Nephron progenitor cell (in vitro differentiated cells): ENCODE measurements around the gene GRIK1.

Source experiments
- DNase-seq: peaks from one replicate; pipeline ENCODE4 v3.0.0; 2021
- H3K27ac Mint-ChIP-seq: 2 replicates; pipeline ENCODE4 v1.8.0; 2021; ENCODE audit warnings: mild to moderate bottlenecking, moderate library complexity, mixed read lengths
- H3K27me3 Mint-ChIP-seq: 2 replicates; pipeline ENCODE4 v1.8.0; 2021; ENCODE audit warnings: mild to moderate bottlenecking, low read depth, mixed read lengths; ENCODE audit not compliant: poor library complexity
- H3K36me3 Mint-ChIP-seq: 2 replicates; pipeline ENCODE4 v1.8.0; 2021; ENCODE audit warnings: low read depth, mixed read lengths
- H3K4me1 Mint-ChIP-seq: 2 replicates; pipeline ENCODE4 v1.8.0; 2021; ENCODE audit warnings: mixed read lengths
- H3K4me3 Mint-ChIP-seq: 2 replicates; pipeline ENCODE4 v1.8.0; 2021; ENCODE audit warnings: mild to moderate bottlenecking, moderate library complexity, mixed read lengths
- H3K9me3 Mint-ChIP-seq: 2 replicates; pipeline ENCODE4 v1.8.0; 2021; ENCODE audit warnings: mild to moderate bottlenecking, moderate library complexity, mixed read lengths
- TF ChIP-seq, protein P1 (sequence below): fragments of 200-600 bp; sonication (generic); IDR thresholded peaks from 2 replicates; pipeline ENCODE4 v1.5.0; 2021; ENCODE audit warnings: antibody characterized with exemption

The GRIK1 gene

DNA sequence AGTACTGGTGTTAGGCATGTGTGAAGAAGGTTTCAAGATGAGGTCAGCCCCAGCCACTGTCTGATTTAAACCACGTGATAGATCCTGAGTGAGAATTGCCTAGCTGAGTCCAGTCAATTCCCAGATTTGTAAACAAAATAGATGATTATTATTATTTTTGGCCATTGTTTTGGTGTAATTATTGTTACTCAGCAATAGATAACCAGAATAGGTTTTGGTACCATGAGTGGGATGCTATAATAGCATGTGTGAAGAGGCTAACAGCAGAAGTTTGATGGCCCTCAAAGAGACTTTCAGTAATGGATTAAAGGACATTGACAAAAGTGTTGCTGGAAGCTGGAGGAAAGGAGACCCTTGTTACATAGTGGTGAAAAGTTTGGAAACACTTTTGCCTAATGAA is 426.3 kb downstream of the GRIK1 start:
- TF ChIP-seq, protein P1, sequence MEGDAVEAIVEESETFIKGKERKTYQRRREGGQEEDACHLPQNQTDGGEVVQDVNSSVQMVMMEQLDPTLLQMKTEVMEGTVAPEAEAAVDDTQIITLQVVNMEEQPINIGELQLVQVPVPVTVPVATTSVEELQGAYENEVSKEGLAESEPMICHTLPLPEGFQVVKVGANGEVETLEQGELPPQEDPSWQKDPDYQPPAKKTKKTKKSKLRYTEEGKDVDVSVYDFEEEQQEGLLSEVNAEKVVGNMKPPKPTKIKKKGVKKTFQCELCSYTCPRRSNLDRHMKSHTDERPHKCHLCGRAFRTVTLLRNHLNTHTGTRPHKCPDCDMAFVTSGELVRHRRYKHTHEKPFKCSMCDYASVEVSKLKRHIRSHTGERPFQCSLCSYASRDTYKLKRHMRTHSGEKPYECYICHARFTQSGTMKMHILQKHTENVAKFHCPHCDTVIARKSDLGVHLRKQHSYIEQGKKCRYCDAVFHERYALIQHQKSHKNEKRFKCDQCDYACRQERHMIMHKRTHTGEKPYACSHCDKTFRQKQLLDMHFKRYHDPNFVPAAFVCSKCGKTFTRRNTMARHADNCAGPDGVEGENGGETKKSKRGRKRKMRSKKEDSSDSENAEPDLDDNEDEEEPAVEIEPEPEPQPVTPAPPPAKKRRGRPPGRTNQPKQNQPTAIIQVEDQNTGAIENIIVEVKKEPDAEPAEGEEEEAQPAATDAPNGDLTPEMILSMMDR: no peak
- no peak overlapping the region for H3K27ac Mint-ChIP-seq
- H3K4me3 Mint-ChIP-seq: no peak overlapping the region
- H3K27me3 Mint-ChIP-seq: peaks cover 9% of the 10 kb centered on the region
- H3K9me3 Mint-ChIP-seq: peaks cover 30% of the 10 kb centered on the region
- DNase-seq: no peak
- peaks cover 22% of the 10 kb centered on the region for H3K36me3 Mint-ChIP-seq
- peaks cover 5% of the 10 kb centered on the region for H3K4me1 Mint-ChIP-seq

DNA sequence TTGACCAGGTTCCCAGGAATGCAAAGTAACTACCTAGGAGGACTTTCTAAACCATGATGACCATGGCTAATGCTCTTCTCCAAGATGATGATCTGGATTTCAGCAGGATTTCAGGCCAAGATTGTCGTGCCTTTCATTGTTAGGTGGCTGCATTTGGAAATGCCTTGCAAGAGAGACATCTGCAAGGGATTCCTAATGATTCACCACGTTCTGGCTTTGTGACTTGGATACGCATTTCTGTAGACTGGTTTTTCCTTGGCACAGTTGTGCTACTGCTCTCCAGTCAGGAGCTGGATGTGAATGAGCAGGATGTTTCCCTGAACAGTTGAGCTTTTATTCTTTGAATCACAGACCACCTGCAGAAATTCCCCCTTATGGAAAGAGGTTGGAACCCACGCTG is 428.7 kb downstream of the GRIK1 start:
- TF ChIP-seq, protein P1: no peak
- DNase-seq: no peak
- Mint-ChIP-seq H3K27me3 (peaks cover 9% of the 10 kb centered on the region), H3K4me3 (no peak overlapping the region), H3K27ac (no peak overlapping the region), H3K4me1 (peaks cover 12% of the 10 kb centered on the region), H3K9me3 (peaks cover 30% of the 10 kb centered on the region), H3K36me3 (peaks cover 22% of the 10 kb centered on the region)

DNA sequence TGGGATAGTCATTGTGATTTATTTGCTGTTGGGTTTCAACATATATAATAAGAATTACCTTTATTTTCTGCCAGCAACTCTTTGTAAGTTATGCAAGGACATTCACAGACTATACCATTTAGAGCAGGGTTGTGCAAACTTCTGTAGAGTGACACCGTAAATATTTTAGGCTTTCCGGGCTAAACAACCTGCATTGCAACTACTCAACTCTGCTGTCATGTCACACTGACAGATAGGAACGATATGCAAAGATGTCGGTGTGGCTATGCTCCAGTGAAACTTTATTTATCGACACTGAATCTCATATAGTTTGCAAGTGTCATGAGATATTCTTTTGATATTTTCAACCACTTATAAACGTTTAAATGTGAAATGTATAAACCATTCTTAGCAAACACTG is 430.7 kb downstream of the GRIK1 start:
- Mint-ChIP-seq H3K36me3 (peaks cover 21% of the 10 kb centered on the region), H3K27ac (peak overlapping the region; percentile 84), H3K4me1 (peaks cover 16% of the 10 kb centered on the region), H3K9me3 (peaks cover 13% of the 10 kb centered on the region), H3K4me3 (no peak overlapping the region), H3K27me3 (peaks cover 7% of the 10 kb centered on the region)
- DNase-seq: no peak
- TF ChIP-seq, protein P1: no peak

DNA sequence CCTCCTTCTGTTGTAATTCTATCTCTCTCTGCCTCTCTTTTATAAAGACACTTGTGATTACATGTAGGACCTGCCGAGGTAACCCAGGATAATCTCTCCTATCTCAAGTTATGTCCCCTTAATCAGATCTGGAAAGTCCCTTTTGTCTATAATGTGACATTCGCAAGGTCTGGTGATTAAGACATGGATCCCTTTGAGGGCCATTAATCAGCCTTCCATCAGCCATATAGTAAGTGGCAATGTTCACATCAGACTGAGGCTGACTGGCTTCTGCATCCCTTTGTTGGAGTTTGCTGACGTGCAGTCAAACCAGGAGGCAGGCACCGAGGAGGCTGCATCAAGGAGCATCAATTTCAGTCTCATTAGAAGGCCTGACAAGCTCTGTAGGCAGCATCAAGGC is 431.5 kb downstream of the GRIK1 start:
- DNase-seq: no peak
- Mint-ChIP-seq H3K9me3 (peaks cover 4% of the 10 kb centered on the region), H3K36me3 (peaks cover 12% of the 10 kb centered on the region), H3K4me1 (peaks cover 16% of the 10 kb centered on the region), H3K4me3 (no peak overlapping the region), H3K27me3 (peaks cover 6% of the 10 kb centered on the region), H3K27ac (no peak overlapping the region)
- TF ChIP-seq, protein P1: no peak

DNA sequence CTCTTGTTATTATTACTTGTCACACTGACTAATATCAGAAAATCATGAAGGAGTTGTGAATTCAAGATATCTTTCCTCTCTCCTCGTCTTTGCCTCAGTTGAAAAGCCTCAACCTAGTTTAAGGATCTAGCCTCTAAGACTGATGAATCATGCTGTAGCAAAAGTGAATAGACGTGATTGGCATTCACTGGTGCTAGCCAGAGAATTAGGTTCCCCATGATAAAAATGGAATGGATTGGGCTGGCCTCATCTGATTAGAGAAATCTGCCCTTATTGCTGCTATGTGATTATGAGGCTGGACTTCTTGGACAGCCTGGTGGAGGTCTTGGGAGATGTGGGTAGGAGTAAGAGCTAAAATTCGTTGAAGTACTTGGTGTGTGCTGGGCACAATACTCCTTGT is 432.8 kb downstream of the GRIK1 start:
- TF ChIP-seq, protein P1: no peak
- no peaks in the 10 kb centered on the region for H3K9me3 Mint-ChIP-seq
- H3K4me3 Mint-ChIP-seq: no peak overlapping the region
- H3K27ac Mint-ChIP-seq: no peak overlapping the region
- peaks cover 3% of the 10 kb centered on the region for H3K27me3 Mint-ChIP-seq
- H3K4me1 Mint-ChIP-seq: peaks cover 16% of the 10 kb centered on the region
- H3K36me3 Mint-ChIP-seq: peaks cover 9% of the 10 kb centered on the region
- DNase-seq: no peak

DNA sequence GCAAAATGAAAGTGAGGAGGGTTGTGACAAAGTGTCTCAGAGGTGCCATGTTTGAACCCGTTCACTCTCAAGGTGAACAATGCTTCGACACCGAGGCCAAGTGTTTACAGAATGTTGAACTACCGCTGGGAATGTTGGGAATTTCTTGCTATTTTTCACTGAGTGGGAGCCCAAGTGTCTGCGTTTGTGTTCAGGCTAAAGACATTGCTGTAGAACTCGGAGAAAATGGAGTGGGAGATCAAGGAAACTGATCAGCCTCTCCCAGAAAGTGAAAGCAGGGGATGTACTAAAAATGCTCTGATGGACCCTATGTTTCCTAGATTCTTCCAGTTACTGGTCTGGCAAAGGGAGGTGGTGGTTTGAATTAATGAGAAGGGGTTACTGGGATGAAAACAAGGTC is 433.6 kb downstream of the GRIK1 start:
- H3K4me3 Mint-ChIP-seq: no peak overlapping the region
- H3K27me3 Mint-ChIP-seq: peaks cover 3% of the 10 kb centered on the region
- peaks cover 16% of the 10 kb centered on the region for H3K4me1 Mint-ChIP-seq
- peaks cover 3% of the 10 kb centered on the region for H3K9me3 Mint-ChIP-seq
- DNase-seq: no peak
- TF ChIP-seq, protein P1: no peak
- peaks cover 9% of the 10 kb centered on the region for H3K36me3 Mint-ChIP-seq
- no peak overlapping the region for H3K27ac Mint-ChIP-seq
